Measurements from ENCODE around the gene RGPD5. TPM values are rescaled to one million over a fixed set of nuclear protein-coding genes. Genes with fewer than 3 reads are reported as not detected.
"Not testable (repeated sequence)": the region's sequence is repeated elsewhere in the genome, so short reads cannot be mapped to it uniquely, and the experiment has no call there.

RGPD5 gene
- total RNA-seq, 1 experiment from 2014 or later: 62.0 TPM

- H3K36me3 ChIP-seq (ENCODE audit: control insufficient read depth, insufficient read depth, low read length); H3K27me3 Mint-ChIP-seq (ENCODE audit: insufficient read depth, unreplicated experiment); H3K27me3 ChIP-seq (replicated peaks; ENCODE audit: control insufficient read depth, insufficient read depth, low read length); POLR2A ChIA-PET; H3K4me1 ChIP-seq; H3K4me3 ChIP-seq (ENCODE audit: low read depth, low read length); intact Hi-C loops (cut with micrococcal nuclease; ENCODE audit: unreplicated experiment); DNase-seq; H3K9me3 Mint-ChIP-seq (ENCODE audit: unreplicated experiment); H3K4me1 Mint-ChIP-seq (ENCODE audit: low read depth, unreplicated experiment); H3K27ac Mint-ChIP-seq (ENCODE audit: unreplicated experiment); BruUV-seq (replicated peaks); H3K9me3 ChIP-seq; H3K36me3 Mint-ChIP-seq (ENCODE audit: insufficient read depth, unreplicated experiment); CTCF ChIA-PET; H3K4me3 Mint-ChIP-seq (ENCODE audit: unreplicated experiment): not testable (repeated sequence)
These were observed 96.9 kb downstream of the RGPD5 start for GRCh38 chr2:109891024-109891423.

- POLR2A ChIA-PET; H3K9me3 Mint-ChIP-seq (ENCODE audit: unreplicated experiment); BruUV-seq (replicated peaks); H3K27ac Mint-ChIP-seq (ENCODE audit: unreplicated experiment); H3K4me3 Mint-ChIP-seq (ENCODE audit: unreplicated experiment); H3K4me1 Mint-ChIP-seq (ENCODE audit: low read depth, unreplicated experiment); H3K4me3 ChIP-seq (ENCODE audit: low read depth, low read length); DNase-seq; H3K4me1 ChIP-seq; intact Hi-C loops (cut with micrococcal nuclease; ENCODE audit: unreplicated experiment); H3K9me3 ChIP-seq; H3K36me3 ChIP-seq (ENCODE audit: control insufficient read depth, insufficient read depth, low read length); CTCF ChIA-PET; H3K27me3 Mint-ChIP-seq (ENCODE audit: insufficient read depth, unreplicated experiment); H3K36me3 Mint-ChIP-seq (ENCODE audit: insufficient read depth, unreplicated experiment); H3K27me3 ChIP-seq (replicated peaks; ENCODE audit: control insufficient read depth, insufficient read depth, low read length): not testable (repeated sequence)
These were observed 99.6 kb downstream of the RGPD5 start for GRCh38 chr2:109893736-109894135.

DNA sequence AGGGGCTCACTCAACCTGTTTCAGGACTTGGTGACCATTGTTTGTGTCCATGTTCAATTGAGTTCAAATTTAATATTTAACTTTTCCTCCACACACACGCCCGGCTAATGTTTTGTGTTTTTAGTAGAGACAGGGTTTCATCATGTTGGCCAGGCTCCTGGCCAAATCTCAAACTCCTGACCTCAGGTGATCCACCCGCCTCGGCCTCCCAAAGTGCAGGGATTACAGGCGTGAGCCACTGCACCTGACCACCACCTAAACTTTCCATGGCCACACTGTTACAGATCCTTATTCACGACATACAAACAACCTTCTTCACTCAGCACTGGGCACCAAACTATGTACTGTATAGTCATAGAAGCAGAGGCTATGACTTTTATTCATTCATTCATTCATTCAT lies 100.0 kb downstream of the RGPD5 start:
- H3K4me3 Mint-ChIP-seq (ENCODE audit: unreplicated experiment); H3K27me3 ChIP-seq (replicated peaks; ENCODE audit: control insufficient read depth, insufficient read depth, low read length); H3K27ac Mint-ChIP-seq (ENCODE audit: unreplicated experiment); H3K36me3 ChIP-seq (ENCODE audit: control insufficient read depth, insufficient read depth, low read length); H3K36me3 Mint-ChIP-seq (ENCODE audit: insufficient read depth, unreplicated experiment); POLR2A ChIA-PET; H3K9me3 Mint-ChIP-seq (ENCODE audit: unreplicated experiment); H3K9me3 ChIP-seq; H3K27me3 Mint-ChIP-seq (ENCODE audit: insufficient read depth, unreplicated experiment); H3K4me1 ChIP-seq; BruUV-seq (replicated peaks); CTCF ChIA-PET; H3K4me1 Mint-ChIP-seq (ENCODE audit: low read depth, unreplicated experiment); intact Hi-C loops (cut with micrococcal nuclease; ENCODE audit: unreplicated experiment); DNase-seq; H3K4me3 ChIP-seq (ENCODE audit: low read depth, low read length): not testable (repeated sequence)

DNA sequence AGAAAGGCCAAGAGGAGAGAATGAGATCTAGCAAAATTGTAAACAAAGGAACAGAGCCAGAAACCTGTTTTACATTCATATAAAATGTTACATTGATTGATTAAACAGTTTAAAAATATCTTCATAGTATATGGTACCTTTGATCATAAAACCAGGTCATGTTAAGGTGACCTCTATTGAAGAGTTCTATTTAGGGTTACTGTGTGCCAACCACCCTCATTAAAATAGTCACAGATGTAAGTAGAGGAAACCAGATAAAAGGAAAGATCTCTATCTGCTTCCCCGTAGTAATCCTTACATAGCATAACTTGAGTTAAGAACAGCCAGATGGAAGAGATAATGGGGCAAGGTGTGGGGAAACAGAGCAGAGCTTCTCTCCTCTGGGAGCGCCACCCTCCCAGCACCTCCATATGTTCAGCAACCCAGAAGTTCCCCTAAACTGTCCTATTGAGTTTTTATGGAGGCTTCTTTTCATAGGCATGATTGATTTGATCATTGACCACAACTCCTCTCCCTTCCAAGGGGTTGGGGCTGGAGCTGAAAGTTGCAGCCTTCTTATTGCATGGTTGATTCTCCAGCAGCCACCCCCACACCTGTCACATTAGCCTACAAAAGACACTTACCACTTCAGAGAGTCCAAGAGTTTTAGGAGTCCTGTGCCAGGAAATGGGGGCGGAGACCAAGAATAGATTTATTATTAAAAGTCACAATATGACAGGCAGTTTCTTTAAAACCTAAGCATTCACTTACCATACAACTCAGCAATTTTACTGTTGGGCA lies 101.2 kb downstream of the RGPD5 start:
- H3K36me3 Mint-ChIP-seq (ENCODE audit: insufficient read depth, unreplicated experiment); H3K4me1 ChIP-seq; intact Hi-C loops (cut with micrococcal nuclease; ENCODE audit: unreplicated experiment); H3K9me3 ChIP-seq; H3K9me3 Mint-ChIP-seq (ENCODE audit: unreplicated experiment); POLR2A ChIA-PET; DNase-seq; H3K36me3 ChIP-seq (ENCODE audit: control insufficient read depth, insufficient read depth, low read length); H3K4me3 ChIP-seq (ENCODE audit: low read depth, low read length); H3K4me1 Mint-ChIP-seq (ENCODE audit: low read depth, unreplicated experiment); H3K27me3 Mint-ChIP-seq (ENCODE audit: insufficient read depth, unreplicated experiment); CTCF ChIA-PET; H3K27me3 ChIP-seq (replicated peaks; ENCODE audit: control insufficient read depth, insufficient read depth, low read length); BruUV-seq (replicated peaks); H3K4me3 Mint-ChIP-seq (ENCODE audit: unreplicated experiment); H3K27ac Mint-ChIP-seq (ENCODE audit: unreplicated experiment): not testable (repeated sequence)

DNA sequence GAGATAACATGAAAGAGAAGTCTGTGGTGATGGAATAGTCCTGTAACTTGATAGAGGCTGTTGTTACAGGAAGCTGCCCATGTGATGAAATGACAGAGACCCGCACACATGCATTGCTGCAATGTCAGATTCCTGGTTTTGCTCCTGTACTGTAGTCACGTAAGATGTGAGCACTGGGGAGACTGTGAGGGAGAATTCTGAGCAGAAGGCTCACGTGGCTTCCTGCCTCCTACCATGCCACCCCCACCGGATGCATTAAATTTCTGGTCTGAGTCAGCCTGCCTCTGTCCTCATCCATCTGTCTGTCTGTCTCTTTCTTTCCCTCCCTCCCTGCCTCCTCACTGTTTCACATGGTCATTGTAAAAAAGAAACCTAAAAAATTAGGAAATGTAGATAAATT lies 102.1 kb downstream of the RGPD5 start:
- H3K36me3 Mint-ChIP-seq (ENCODE audit: insufficient read depth, unreplicated experiment); CTCF ChIA-PET; BruUV-seq (replicated peaks): not testable (repeated sequence)

DNA sequence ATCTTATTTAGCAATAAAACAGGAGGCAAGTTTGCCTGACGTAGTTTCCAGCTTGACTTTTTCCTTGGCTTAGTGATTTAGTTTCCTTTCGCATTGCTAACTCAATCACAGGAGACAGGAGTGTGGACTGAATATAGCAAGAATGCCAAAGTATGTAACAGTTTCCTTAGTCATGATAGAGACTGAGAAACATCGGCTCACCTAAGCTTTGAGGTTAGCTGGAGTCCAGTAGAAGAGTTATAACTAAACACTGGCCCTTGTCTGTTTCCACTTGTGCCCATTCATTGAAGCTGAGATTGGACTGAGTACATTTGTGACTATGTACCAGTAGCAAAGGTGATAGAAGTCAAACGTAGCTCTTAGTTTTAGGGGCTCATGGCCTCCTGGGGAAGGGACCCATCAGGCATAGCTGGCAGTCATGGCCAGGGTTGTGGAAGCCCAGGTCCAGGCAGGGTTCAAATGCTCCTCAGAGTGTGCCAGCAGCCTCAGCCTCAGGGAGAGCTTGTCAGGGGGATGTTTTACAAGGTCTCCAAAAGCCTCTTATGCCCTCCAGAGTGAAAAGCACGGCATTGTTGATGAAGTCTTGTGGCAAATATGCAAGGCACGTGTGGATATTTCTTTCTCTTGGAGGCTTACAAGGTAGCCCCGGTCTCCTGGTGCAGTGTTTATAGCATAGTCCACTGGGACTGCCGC lies 103.8 kb downstream of the RGPD5 start:
- BruUV-seq (replicated peaks); CTCF ChIA-PET: not testable (repeated sequence)

More for the DNA sequence above, 102.1 kb downstream of the RGPD5 start:
- H3K9me3 ChIP-seq; intact Hi-C loops (cut with micrococcal nuclease; ENCODE audit: unreplicated experiment); H3K27me3 ChIP-seq (replicated peaks; ENCODE audit: control insufficient read depth, insufficient read depth, low read length); H3K4me3 Mint-ChIP-seq (ENCODE audit: unreplicated experiment); DNase-seq; H3K4me1 ChIP-seq; H3K9me3 Mint-ChIP-seq (ENCODE audit: unreplicated experiment); H3K36me3 ChIP-seq (ENCODE audit: control insufficient read depth, insufficient read depth, low read length); H3K4me3 ChIP-seq (ENCODE audit: low read depth, low read length); H3K4me1 Mint-ChIP-seq (ENCODE audit: low read depth, unreplicated experiment); H3K27me3 Mint-ChIP-seq (ENCODE audit: insufficient read depth, unreplicated experiment); H3K27ac Mint-ChIP-seq (ENCODE audit: unreplicated experiment); POLR2A ChIA-PET: not testable (repeated sequence)

More for the DNA sequence above, 103.8 kb downstream of the RGPD5 start:
- POLR2A ChIA-PET; H3K36me3 Mint-ChIP-seq (ENCODE audit: insufficient read depth, unreplicated experiment); H3K4me1 Mint-ChIP-seq (ENCODE audit: low read depth, unreplicated experiment); H3K27me3 ChIP-seq (replicated peaks; ENCODE audit: control insufficient read depth, insufficient read depth, low read length); H3K27ac Mint-ChIP-seq (ENCODE audit: unreplicated experiment); H3K4me3 ChIP-seq (ENCODE audit: low read depth, low read length); H3K9me3 ChIP-seq; H3K4me1 ChIP-seq; H3K9me3 Mint-ChIP-seq (ENCODE audit: unreplicated experiment); H3K4me3 Mint-ChIP-seq (ENCODE audit: unreplicated experiment); intact Hi-C loops (cut with micrococcal nuclease; ENCODE audit: unreplicated experiment); DNase-seq; H3K36me3 ChIP-seq (ENCODE audit: control insufficient read depth, insufficient read depth, low read length); H3K27me3 Mint-ChIP-seq (ENCODE audit: insufficient read depth, unreplicated experiment): not testable (repeated sequence)

All from Caco-2 (cell line).